IMR-90 (cell line): ENCODE measurements around the gene TAGAP. TPM values are rescaled to one million over a fixed set of nuclear protein-coding genes. Genes with fewer than 3 reads are reported as not detected.

Experiments used
- ATAC-seq: fragments of 200-7000 bp; cut with Tn5 transposase; 2 replicates; pipeline ENCODE4 v1.9.1; 2020; ENCODE audit warnings: low read depth, mild to moderate bottlenecking, moderate library complexity
- BruUV-seq: library from RNA; stranded (reverse); fragments of 400-500 nt; replicated peaks from 2 replicates; lab custom pipeline; 2021; lab: Mats Ljungman, UMichigan
- CTCF ChIA-PET: fragments of 300-600 bp; formaldehyde crosslinking; extraction: SDS; loops from one replicate; lab custom pipeline; 2021; ENCODE audit warnings: antibody characterized with exemption; lab: Yijun Ruan, JAX
- POLR2A ChIA-PET: fragments of 300-600 bp; sonication (Branson Sonifier 250); formaldehyde crosslinking; loops from one replicate; lab custom pipeline; 2022; ENCODE audit warnings: antibody characterized with exemption; ENCODE audit not compliant: unreplicated experiment; lab: Charles Lee
- DNase-seq: peaks from one replicate; pipeline ENCODE4 v3.0.0; 2013
- H2AFZ ChIP-seq: replicated peaks from 2 replicates; pipeline ENCODE3; 2013; ENCODE audit warnings: low read length, mild to moderate bottlenecking; ENCODE audit not compliant: poor library complexity
- H2AK5ac ChIP-seq: 2 replicates; pipeline ENCODE4 v1.6.1; 2013; ENCODE audit warnings: low read depth, low read length, inconsistent platforms
- H2AK9ac ChIP-seq: replicated peaks from 2 replicates; pipeline ENCODE3; 2013; ENCODE audit warnings: mild to moderate bottlenecking, low read depth, low read length, moderate library complexity; ENCODE audit not compliant: poor library complexity
- H2BK120ac ChIP-seq: 2 replicates; pipeline ENCODE4 v1.6.1; 2013; ENCODE audit warnings: low read depth, low read length, inconsistent platforms
- H2BK15ac ChIP-seq: 3 replicates; pipeline ENCODE4 v1.6.1; 2013; ENCODE audit warnings: low read depth, low read length, inconsistent platforms
- H2BK20ac ChIP-seq: 2 replicates; pipeline ENCODE4 v1.6.1; 2013; ENCODE audit warnings: low read depth, mild to moderate bottlenecking, inconsistent platforms, low read length, moderate library complexity
- H2BK5ac ChIP-seq: 2 replicates; pipeline ENCODE4 v1.6.1; 2013; ENCODE audit warnings: mild to moderate bottlenecking, low read depth, low read length, inconsistent platforms; ENCODE audit not compliant: poor library complexity, severe bottlenecking
- H3K14ac ChIP-seq: replicated peaks from 2 replicates; pipeline ENCODE4 v1.6.1; 2013; ENCODE audit warnings: low read depth, low read length, inconsistent platforms
- H3K18ac ChIP-seq: 2 replicates; pipeline ENCODE4 v1.6.1; 2013; ENCODE audit warnings: low read depth, low read length, control low read depth
- H3K23ac ChIP-seq: 2 replicates; pipeline ENCODE4 v1.6.1; 2013; ENCODE audit warnings: low read depth, low read length, inconsistent platforms
- H3K27ac ChIP-seq: 2 replicates; pipeline ENCODE4 v1.5.1; 2013; ENCODE audit warnings: mild to moderate bottlenecking, control low read depth, low read length; ENCODE audit not compliant: insufficient read depth
- H3K27me3 ChIP-seq: 2 replicates; pipeline ENCODE4 v1.6.1; 2013; ENCODE audit warnings: low read length; ENCODE audit not compliant: control insufficient read depth, insufficient read depth
- H3K36me3 ChIP-seq: 2 replicates; pipeline ENCODE4 v1.6.1; 2013; ENCODE audit warnings: low read length, mixed read lengths; ENCODE audit not compliant: control insufficient read depth, insufficient read depth
- H3K4ac ChIP-seq: 2 replicates; pipeline ENCODE4 v1.6.1; 2013; ENCODE audit warnings: low read depth, low read length, inconsistent platforms
- H3K4me1 ChIP-seq: 2 replicates; pipeline ENCODE4 v1.6.1; 2013; ENCODE audit warnings: low read length, mixed read lengths; ENCODE audit not compliant: control insufficient read depth, insufficient read depth
- H3K4me2 ChIP-seq: 2 replicates; pipeline ENCODE4 v1.6.1; 2013; ENCODE audit warnings: low read depth, mild to moderate bottlenecking, control low read depth, low read length, moderate library complexity
- H3K4me3 ChIP-seq: 2 replicates; pipeline ENCODE4 v1.5.1; 2013; ENCODE audit warnings: low read depth, mild to moderate bottlenecking, control low read depth, low read length, moderate library complexity; ENCODE audit not compliant: insufficient read depth
- H3K56ac ChIP-seq: 2 replicates; pipeline ENCODE4 v1.6.1; 2013; ENCODE audit warnings: low read length, inconsistent platforms; ENCODE audit not compliant: insufficient read depth; ENCODE audit errors: extremely low read depth
- H3K79me1 ChIP-seq, 2 experiments: 2 replicates each; pipeline ENCODE4 v1.6.1; 2013; ENCODE audit warnings: low read length in 2 of 2, inconsistent platforms in 1 of 2, low read depth in 1 of 2
- H3K9ac ChIP-seq: 2 replicates; pipeline ENCODE4 v1.6.1; 2013; ENCODE audit warnings: low read depth, low read length, control low read depth
- H3K9me1 ChIP-seq: 2 replicates; pipeline ENCODE4 v1.6.1; 2013; ENCODE audit warnings: low read length, inconsistent platforms; ENCODE audit not compliant: insufficient read depth
- H3K9me3 ChIP-seq: 2 replicates; pipeline ENCODE4 v1.6.1; 2013; ENCODE audit warnings: low read length; ENCODE audit not compliant: control insufficient read depth, insufficient read depth
- H4K20me1 ChIP-seq: 2 replicates; pipeline ENCODE4 v1.6.1; 2013; ENCODE audit warnings: low read length, inconsistent platforms; ENCODE audit not compliant: insufficient read depth
- H4K5ac ChIP-seq: 2 replicates; pipeline ENCODE4 v1.6.1; 2013; ENCODE audit warnings: mild to moderate bottlenecking, low read depth, low read length, control low read depth
- H4K8ac ChIP-seq, 2 experiments: 2 replicates each; pipeline ENCODE4 v1.6.1; 2013; ENCODE audit warnings: low read depth in 2 of 2, low read length in 2 of 2, control low read depth in 1 of 2, inconsistent platforms in 1 of 2
- H4K91ac ChIP-seq: 2 replicates; pipeline ENCODE4 v1.6.1; 2013; ENCODE audit warnings: low read depth, low read length, inconsistent platforms; ENCODE audit not compliant: insufficient read depth
- FOS ChIP-seq: fragments of 150-350 bp; IDR thresholded peaks from 2 replicates; pipeline ENCODE4 v1.6.1; 2016; ENCODE audit warnings: low read depth, low read length
- MAFK ChIP-seq: IDR thresholded peaks from 2 replicates; pipeline ENCODE4 v1.6.1; 2012; ENCODE audit warnings: low read depth, low read length, improper control_type of control experiment
- RFX5 ChIP-seq: IDR thresholded peaks from 2 replicates; pipeline ENCODE4 v1.8.0; 2012; ENCODE audit warnings: low read depth, mild to moderate bottlenecking, low read length, moderate library complexity
- WGBS, 2 experiments: methylation state at CpG; one replicate each; pipeline versions ENCODE4 v1.1.5 to v1.1.7; 2013; ENCODE audit warnings: missing lambda C conversion rate in 2 of 2; ENCODE audit not compliant: insufficient read length in 1 of 2; ENCODE audit errors: extremely low coverage in 2 of 2; 5-methylcytosine and 5-hydroxymethylcytosine counted together
- dilution Hi-C: fragments of 300-500 bp; cut with HindIII; formaldehyde crosslinking; loops from one replicate; pipeline ENCODE4 v1.14.3; 2018; ENCODE audit warnings: low sequenced_read_pairs; ENCODE audit not compliant: unreplicated experiment
- in situ Hi-C: fragments of 300-500 bp; cut with MboI; formaldehyde crosslinking; loops from 3 replicates; pipeline ENCODE4 v1.14.3; 2019; ENCODE audit warnings: low sequenced_read_pairs, inconsistent platforms, mixed read lengths
- intact Hi-C: fragments of 100-400 bp; cut with micrococcal nuclease; formaldehyde crosslinking; loops from 2 replicates; pipeline ENCODE4 v1.10.0; 2022
- polyA plus RNA-seq, 3 experiments: library from polyadenylated mRNA; depleted of rRNA; stranded (reverse); fragments of >200 nt; gene quantifications; 2 replicates each; pipeline ENCODE4 v1.2.3, GENCODE V29; 2012; ENCODE audit warnings: low replicate concordance in 1 of 3
- total RNA-seq: library from RNA; depleted of rRNA; stranded (reverse); fragments of >200 nt; gene quantifications from 2 replicates; pipeline ENCODE4 v1.2.3, GENCODE V29; 2012

Gene TAGAP
- total and polyA plus RNA-seq, 2 of the 4 experiments (the other 2 are of a cell fraction), result not detected

DNA sequence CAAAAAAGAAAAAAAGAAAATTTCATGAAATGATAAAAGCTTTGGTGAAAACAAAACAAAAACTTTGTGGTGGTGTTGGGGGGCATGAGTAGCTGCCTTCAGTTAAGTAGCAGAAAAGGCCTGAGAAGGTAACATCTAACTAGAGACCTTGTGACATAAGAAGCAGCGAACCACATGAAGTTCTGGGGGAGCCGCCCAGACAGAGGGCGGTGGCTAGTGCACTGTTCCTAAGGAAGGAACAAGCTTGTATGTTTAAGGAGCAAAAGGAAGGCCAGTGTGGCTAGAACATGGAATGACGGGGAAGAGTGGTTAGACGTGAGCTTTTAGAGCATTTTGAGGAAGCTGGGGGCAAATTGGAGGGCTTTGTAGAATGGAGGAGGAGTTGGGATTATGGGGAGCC is 37.3 kb downstream of the TAGAP start:
- intact Hi-C loops (no loop called here), dilution Hi-C loops (no loop called here), in situ Hi-C loops (no loop called here)
- ChIA-PET POLR2A (no interaction called here), CTCF (interaction anchor here (0.8 to 1.7 kb wide), 3 partner anchors 8 to 96 kb away, joined by 3 to 6 read pairs (median 3); partner anchors contain the start of gene RSPH3)
- Histone ChIP-seq H4K91ac (no peak overlapping the region), H3K9ac (no peak overlapping the region), H3K4me3 (no peak overlapping the region), H3K18ac (no peak overlapping the region), H2AK9ac (no peak overlapping the region), H3K36me3 (no peaks in the 10 kb centered on the region), H3K56ac (no peak overlapping the region), H3K14ac (no peak overlapping the region), H2BK120ac (no peak overlapping the region), H4K8ac (no peak overlapping the region), H3K27ac (no peak overlapping the region), H2BK5ac (no peak overlapping the region), H3K23ac (no peak overlapping the region), H3K4ac (no peak overlapping the region), H3K27me3 (no peaks in the 10 kb centered on the region; the same call in 1 of the 2 replicates), H2BK20ac (no peak overlapping the region), H3K79me1 (no peaks in the 10 kb centered on the region), H4K5ac (no peak overlapping the region), H2AFZ (no peak overlapping the region), H3K4me2 (no peak overlapping the region), H4K20me1 (no peaks in the 10 kb centered on the region), H2BK15ac (no peak overlapping the region), H3K4me1 (peaks cover 2% of the 10 kb centered on the region; the same call in 1 of the 2 replicates), H2AK5ac (no peak overlapping the region), H3K9me3 (no peaks in the 10 kb centered on the region), H3K9me1 (no peaks in the 10 kb centered on the region)
- no peak for TF ChIP-seq RFX5
- TF ChIP-seq FOS, result no peak
- no peak for TF ChIP-seq MAFK
- BruUV-seq, result no TSS peak
- ATAC-seq (no peak), DNase-seq (no peak)
- WGBS, 2 experiments, result 97% methylated on average over 3 of the region's 5 CpGs; no CpG with 5 or more reads in 1 of the 2 experiments
